ENCODE results near the gene FCER2.

- TF ChIP-seq HCFC1 (IDR thresholded peaks at IDR 0.05; ENCODE audit: low read depth, low read length) (no peak), PRDM10 (CRISPR knock-in tag; IDR thresholded peaks at IDR 0.05; ENCODE audit: low read depth) (no peak)
Measured at GRCh38 chr19:7738023-7738422, 36.1 kb upstream of the FCER2 start.
